HUES48 (cell line): ENCODE data around the gene DYNLRB2.

ENCODE experiments used
- H3K27ac ChIP-seq: one replicate; pipeline ENCODE4 v1.7.0; 2013; ENCODE audit warnings: low read depth, low read length, inconsistent platforms
- H3K27me3 ChIP-seq: 2 replicates; pipeline ENCODE4 v1.6.1; 2013; ENCODE audit warnings: mild to moderate bottlenecking, low read length; ENCODE audit not compliant: control insufficient read depth, insufficient read depth
- H3K36me3 ChIP-seq: 2 replicates; pipeline ENCODE4 v1.6.1; 2013; ENCODE audit warnings: low read length; ENCODE audit not compliant: control insufficient read depth, insufficient read depth
- H3K4me1 ChIP-seq: 2 replicates; pipeline ENCODE4 v1.6.1; 2013; ENCODE audit warnings: mild to moderate bottlenecking, low read length; ENCODE audit not compliant: control insufficient read depth, insufficient read depth
- H3K4me3 ChIP-seq: 2 replicates; pipeline ENCODE4 v1.5.1; 2013; ENCODE audit warnings: mild to moderate bottlenecking, low read depth, low read length
- H3K9ac ChIP-seq: 2 replicates; pipeline ENCODE4 v1.6.1; 2013; ENCODE audit warnings: mild to moderate bottlenecking, low read depth, low read length, moderate library complexity
- H3K9me3 ChIP-seq: 2 replicates; pipeline ENCODE4 v1.6.1; 2013; ENCODE audit warnings: low read length; ENCODE audit not compliant: control insufficient read depth, insufficient read depth

Gene DYNLRB2

GRCh38 chr16:80576343-80576912, 35.6 kb downstream of the DYNLRB2 start:
- Histone ChIP-seq H3K36me3 (no peaks in the 10 kb centered on the region), H3K27me3 (no peaks in the 10 kb centered on the region), H3K4me1 (no peaks in the 10 kb centered on the region), H3K9me3 (peaks cover 8% of the 10 kb centered on the region; the same call in 1 of the 2 replicates), H3K4me3 (no peak overlapping the region), H3K9ac (no peak overlapping the region), H3K27ac (no peak overlapping the region)

GRCh38 chr16:80577485-80578280, 36.9 kb downstream of the DYNLRB2 start:
- Histone ChIP-seq H3K9me3 (peaks cover 8% of the 10 kb centered on the region; the same call in 1 of the 2 replicates), H3K36me3 (no peaks in the 10 kb centered on the region), H3K27me3 (no peaks in the 10 kb centered on the region), H3K4me3 (no peak overlapping the region), H3K4me1 (no peaks in the 10 kb centered on the region), H3K9ac (no peak overlapping the region), H3K27ac (no peak overlapping the region)

GRCh38 chr16:80580109-80580832, 39.5 kb downstream of the DYNLRB2 start:
- H3K27me3 ChIP-seq: no peaks in the 10 kb centered on the region
- H3K4me3 ChIP-seq: no peak overlapping the region
- no peak overlapping the region for H3K9ac ChIP-seq
- H3K9me3 ChIP-seq: peaks cover 8% of the 10 kb centered on the region; the same call in 1 of the 2 replicates
- H3K36me3 ChIP-seq: no peaks in the 10 kb centered on the region
- H3K4me1 ChIP-seq: no peaks in the 10 kb centered on the region
- no peak overlapping the region for H3K27ac ChIP-seq

- Histone ChIP-seq H3K27ac (no peak overlapping the region), H3K4me3 (no peak overlapping the region), H3K4me1 (no peaks in the 10 kb centered on the region), H3K36me3 (no peaks in the 10 kb centered on the region), H3K27me3 (no peaks in the 10 kb centered on the region), H3K9me3 (0 out of 2 replicates have a peak, but pooled peaks cover 3% of the 10 kb centered on the region), H3K9ac (no peak overlapping the region)
These were observed 42.7 kb downstream of the DYNLRB2 start for GRCh38 chr16:80583466-80583865.

- H3K9ac ChIP-seq: no peak overlapping the region
- H3K27ac ChIP-seq: no peak overlapping the region
- no peak overlapping the region for H3K4me3 ChIP-seq
- H3K4me1 ChIP-seq: no peaks in the 10 kb centered on the region
- no peaks in the 10 kb centered on the region for H3K36me3 ChIP-seq
- no peaks in the 10 kb centered on the region for H3K9me3 ChIP-seq
- no peaks in the 10 kb centered on the region for H3K27me3 ChIP-seq
These were observed 45.0 kb downstream of the DYNLRB2 start for GRCh38 chr16:80585764-80586163.

GRCh38 chr16:80586476-80586875, 45.7 kb downstream of the DYNLRB2 start:
- Histone ChIP-seq H3K27ac (no peak overlapping the region), H3K4me1 (no peaks in the 10 kb centered on the region), H3K9ac (no peak overlapping the region), H3K4me3 (no peak overlapping the region), H3K36me3 (no peaks in the 10 kb centered on the region), H3K9me3 (no peaks in the 10 kb centered on the region), H3K27me3 (no peaks in the 10 kb centered on the region)

- Histone ChIP-seq H3K4me1 (no peaks in the 10 kb centered on the region), H3K27ac (no peak overlapping the region), H3K27me3 (no peaks in the 10 kb centered on the region), H3K9ac (no peak overlapping the region), H3K4me3 (no peak overlapping the region), H3K36me3 (no peaks in the 10 kb centered on the region), H3K9me3 (no peaks in the 10 kb centered on the region)
These were observed 46.3 kb downstream of the DYNLRB2 start for GRCh38 chr16:80587071-80587470.

- Histone ChIP-seq H3K27ac (no peak overlapping the region), H3K9me3 (0 out of 2 replicates have a peak, but pooled peaks cover 3% of the 10 kb centered on the region), H3K36me3 (no peaks in the 10 kb centered on the region), H3K4me1 (no peaks in the 10 kb centered on the region), H3K4me3 (no peak overlapping the region), H3K9ac (no peak overlapping the region), H3K27me3 (no peaks in the 10 kb centered on the region)
These were observed 50.5 kb downstream of the DYNLRB2 start for GRCh38 chr16:80591071-80591915.

GRCh38 chr16:80592273-80592672, 51.5 kb downstream of the DYNLRB2 start:
- no peaks in the 10 kb centered on the region for H3K36me3 ChIP-seq
- no peak overlapping the region for H3K27ac ChIP-seq
- H3K9ac ChIP-seq: no peak overlapping the region
- no peaks in the 10 kb centered on the region for H3K27me3 ChIP-seq
- H3K4me3 ChIP-seq: no peak overlapping the region
- H3K9me3 ChIP-seq: 0 out of 2 replicates have a peak, but pooled peaks cover 8% of the 10 kb centered on the region
- no peaks in the 10 kb centered on the region for H3K4me1 ChIP-seq

- Histone ChIP-seq H3K27ac (no peak overlapping the region), H3K4me1 (no peaks in the 10 kb centered on the region), H3K9me3 (0 out of 2 replicates have a peak, but pooled peaks cover 8% of the 10 kb centered on the region), H3K9ac (no peak overlapping the region), H3K4me3 (no peak overlapping the region), H3K27me3 (no peaks in the 10 kb centered on the region), H3K36me3 (no peaks in the 10 kb centered on the region)
These were observed 54.0 kb downstream of the DYNLRB2 start for GRCh38 chr16:80594756-80595155.
